ENCODE results near the gene BBS1.
"Not testable (repeated sequence)": the region's sequence is repeated elsewhere in the genome, so short reads cannot be mapped to it uniquely, and the experiment has no call there.

BBS1 gene

GRCh38 chr11:66529069-66529468, 18.6 kb downstream of the BBS1 start:
- DNase-seq, result no peak

DNA sequence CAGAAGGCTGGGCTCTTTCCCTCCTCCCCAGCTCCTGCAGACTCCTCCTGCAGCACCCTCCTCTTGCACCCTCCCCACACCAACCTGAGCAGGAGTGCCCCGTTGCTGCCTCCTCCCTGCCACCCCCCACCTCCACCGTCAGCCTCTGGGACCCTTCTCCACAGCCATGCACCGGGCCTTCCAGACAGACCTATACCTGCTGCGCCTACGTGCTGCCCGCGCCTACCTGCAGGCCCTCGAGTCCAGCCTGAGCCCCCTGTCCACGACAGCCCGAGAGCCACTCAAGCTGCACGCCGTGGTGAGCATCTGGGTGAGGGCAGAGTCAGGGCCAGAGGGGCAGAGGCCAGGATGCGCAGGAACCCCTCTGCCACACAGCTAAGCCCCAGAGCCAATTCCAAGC, 19.2 kb downstream of the BBS1 start:
- DNase-seq, result no peak

DNA sequence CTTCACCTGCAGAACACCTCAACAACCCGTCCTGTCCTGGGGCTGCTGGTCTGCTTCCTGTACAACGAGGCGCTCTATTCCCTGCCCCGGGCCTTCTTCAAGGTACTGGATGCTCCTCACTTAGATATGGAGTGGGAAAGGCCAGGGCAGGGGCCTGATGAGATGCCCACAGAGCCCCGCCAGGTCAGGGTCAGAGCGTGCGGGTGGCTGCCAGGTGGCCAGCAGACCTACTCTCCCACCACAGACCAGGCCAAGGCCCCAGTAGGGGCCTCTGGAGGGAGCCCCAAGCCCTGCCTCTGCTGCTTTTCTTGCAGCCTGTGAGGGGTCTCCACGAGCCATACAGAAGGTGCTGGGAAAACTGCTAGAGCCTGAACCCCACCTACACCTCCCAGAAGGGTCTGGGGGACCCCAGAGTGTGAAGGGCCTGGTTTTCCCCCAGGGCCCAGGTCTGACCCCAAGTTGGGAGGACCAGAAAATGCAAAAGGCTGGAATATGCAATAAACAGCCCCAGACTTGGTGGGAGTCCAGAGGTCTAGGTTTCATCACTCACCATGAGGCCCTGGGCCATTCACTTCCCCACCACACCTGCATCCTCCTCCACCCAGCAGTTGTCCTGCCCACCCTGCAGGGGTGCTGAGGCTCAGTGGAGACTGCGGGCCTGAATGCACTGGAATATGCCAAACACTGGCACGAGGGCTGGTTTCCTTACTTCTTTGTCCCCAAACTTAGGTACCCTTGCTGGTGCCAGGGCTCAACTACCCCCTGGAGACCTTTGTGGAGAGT, 20.7 kb downstream of the BBS1 start:
- DNase-seq, result no peak

- no peak for DNase-seq
These were observed 21.4 kb downstream of the BBS1 start for GRCh38 chr11:66531841-66532240.

GRCh38 chr11:66532784-66533183, 22.3 kb downstream of the BBS1 start:
- DNase-seq, result no peak

DNA sequence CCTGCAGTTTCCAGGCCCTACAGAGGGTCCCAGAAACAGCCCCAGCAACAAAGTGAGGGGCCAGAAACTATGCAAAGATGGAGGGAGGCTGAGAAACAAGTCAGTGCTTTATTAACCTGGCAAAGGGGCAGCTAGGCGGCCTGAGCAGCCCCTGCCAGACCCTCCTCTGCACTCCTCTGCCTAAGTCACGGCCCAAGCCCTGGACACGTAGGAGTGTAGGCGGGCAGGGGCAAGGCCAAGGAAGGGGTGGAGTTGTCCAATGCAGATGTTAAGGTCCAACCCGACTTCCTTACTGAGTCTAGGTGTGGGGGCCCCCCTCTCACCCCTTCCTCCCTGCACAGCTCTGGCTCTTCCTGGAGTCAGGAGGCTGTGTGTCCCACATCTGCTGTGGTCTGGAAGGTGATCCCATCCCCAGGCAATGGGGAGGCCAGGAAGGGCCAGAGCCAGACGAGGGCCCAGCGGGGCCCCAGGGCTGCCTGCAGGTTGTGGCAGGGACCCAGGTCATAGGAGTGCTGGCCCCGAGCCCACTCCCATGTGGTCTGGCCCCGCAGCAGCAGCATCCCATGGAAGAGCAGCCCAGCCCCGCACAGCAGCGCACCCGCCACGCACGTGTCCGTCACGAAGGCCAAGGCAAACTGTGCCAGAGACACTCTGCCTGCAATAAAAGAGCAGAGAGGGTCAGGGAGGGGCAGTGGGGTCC, 28.9 kb downstream of the BBS1 start:
- no peak for DNase-seq

- DNase-seq, result no peak
These were observed 29.4 kb downstream of the BBS1 start for GRCh38 chr11:66539870-66540213.

- DNase-seq, result not testable (repeated sequence)
These were observed 30.2 kb downstream of the BBS1 start for GRCh38 chr11:66540598-66540997.

DNA sequence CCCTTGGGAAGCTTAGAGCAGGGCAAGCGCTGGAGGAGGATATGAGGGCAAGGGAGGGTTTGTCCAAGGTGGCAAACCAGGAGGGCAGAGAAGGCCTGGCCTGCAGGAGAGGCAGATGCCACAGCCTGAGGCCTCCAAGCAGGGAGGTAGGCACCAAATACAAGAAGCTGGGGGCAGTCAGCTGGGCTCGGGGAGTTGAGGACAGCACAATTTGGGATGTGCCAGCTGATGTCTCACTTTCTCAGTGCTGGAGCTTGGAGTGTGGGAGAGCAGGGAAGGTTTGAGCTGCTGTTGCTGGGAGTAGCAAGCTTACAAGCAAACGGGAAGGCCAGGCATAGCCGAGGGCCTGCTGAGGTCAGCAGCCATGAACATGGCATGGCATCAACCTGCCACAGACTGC, 31.5 kb downstream of the BBS1 start:
- no peak for DNase-seq

DNA sequence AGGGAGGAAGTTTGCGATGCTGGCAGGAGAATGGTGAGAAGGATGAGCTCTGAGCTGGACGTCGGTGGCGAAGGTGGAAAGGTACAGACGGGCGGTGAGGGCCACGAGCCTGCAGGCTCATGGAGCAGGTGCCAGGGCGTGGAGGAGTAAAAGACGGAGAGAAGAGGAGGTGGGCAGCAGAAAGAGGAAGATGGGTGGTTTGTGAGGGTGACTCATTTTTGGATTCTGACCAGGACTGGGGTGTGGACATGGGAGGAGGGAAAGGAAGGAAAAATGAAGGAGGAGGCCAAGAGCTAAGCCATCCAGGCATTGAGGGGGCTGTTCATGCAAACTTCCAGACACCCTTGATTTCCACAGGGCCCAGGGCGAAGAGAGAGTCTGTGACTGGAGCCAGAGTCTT, 31.9 kb downstream of the BBS1 start:
- DNase-seq, result no peak

DNA sequence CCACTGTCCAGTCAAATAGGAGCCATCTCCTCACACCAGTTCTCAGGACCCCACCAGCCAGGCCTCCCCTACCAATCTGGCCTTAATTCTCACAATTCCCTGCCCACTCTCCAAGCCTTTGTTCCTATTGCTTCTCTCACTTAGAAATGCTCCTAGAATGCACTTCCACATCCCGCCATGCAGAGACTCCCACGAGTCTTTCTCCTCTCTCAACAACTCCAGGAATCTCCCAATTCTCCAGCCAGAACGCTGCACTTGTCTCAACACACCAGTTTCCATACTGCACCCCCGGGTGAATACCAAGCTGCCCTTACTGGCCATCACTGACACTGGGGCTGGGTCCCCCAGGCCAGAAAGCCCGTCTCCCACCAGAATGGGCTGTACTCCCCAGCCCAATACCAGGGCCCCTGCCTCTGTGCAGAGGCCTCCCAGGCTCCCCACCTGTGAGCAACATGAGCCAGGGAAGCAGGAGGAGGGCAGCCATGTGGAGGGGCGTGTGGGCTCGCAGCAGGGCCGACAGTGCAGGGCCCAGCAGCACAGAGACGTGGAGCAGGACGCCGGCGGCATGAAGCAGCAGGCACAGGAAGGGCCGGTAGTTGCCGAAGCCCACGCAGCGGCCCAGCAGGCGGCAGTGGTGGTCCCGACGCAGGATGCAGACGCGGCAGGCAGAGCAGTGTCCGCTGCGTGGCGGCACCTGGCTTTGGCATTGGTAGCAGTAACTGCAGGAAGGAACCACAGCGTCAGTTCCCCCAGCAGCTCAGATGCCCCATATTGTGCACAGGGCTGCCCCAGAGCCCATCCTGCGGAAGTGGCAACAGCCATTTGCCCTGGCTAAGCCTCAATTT, 33.0 kb downstream of the BBS1 start:
- peak; percentile 56 for DNase-seq

DNA sequence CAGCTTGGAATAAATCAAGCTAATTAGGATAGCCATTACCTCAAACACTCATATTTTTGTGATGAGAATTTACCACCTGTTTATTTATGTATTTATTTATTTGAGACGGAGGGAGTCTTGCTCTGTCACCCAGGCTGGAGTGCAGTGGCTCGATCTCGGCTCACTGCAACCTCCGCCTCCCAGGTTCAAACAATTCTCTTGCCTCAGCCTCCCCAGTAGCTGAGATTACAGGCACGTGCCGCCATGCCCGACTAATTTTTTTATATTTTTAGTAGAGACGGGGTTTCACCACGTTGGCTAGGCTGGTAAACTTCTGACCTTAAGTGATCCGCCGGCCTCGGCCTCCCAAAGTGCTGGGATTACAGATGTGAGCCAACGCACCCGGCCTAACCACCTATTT, 34.5 kb downstream of the BBS1 start:
- not testable (repeated sequence) for DNase-seq

DNA sequence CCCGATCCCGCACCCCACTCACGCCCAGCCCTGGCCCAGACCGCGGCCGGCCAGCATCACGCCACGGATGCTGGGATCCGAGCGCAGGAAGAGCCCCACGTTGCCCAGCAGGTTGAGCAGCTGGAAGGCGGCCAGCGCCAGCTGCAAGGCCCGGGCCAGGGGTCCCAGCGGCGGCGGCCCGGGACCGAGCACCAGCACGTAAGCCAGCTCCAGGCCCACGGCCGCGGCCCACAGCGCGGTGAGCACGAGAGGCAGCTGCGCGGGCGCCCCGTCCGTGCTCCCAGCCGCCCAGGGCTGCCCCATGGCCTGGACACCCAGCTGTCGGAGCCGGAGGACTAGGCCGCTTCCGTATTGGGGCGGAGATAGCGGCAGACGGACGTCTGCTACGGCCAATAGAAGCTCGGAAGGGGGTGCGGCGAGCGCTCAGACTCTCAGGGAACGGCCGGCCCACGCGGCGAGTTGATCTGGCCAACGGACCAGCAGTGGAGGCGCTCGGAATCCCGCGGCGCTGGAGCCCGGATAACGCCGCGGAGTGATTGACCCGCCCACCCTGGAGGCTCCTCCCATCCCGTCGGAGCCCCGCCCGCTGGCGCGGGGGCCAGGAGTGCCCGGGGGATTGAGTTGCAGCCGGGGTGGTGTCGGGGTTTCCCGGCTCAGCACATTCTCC, 35.4 kb downstream of the BBS1 start, which contains the start of gene ZDHHC24:
TSS of gene ZDHHC24 (minus strand) at position 348 of the 667 bp plus-strand sequence. CDS start at position 303, 45 bp downstream.
- peak; percentile 92 for DNase-seq

GRCh38 chr11:66546368-66546965, 36.0 kb downstream of the BBS1 start, which contains the start of gene ACTN3:
TSS of gene ACTN3 (plus strand) at chr11:66546903. CDS start at chr11:66546938, 35 bp downstream.
- no peak for DNase-seq

GRCh38 chr11:66546966-66547661, 36.7 kb downstream of the BBS1 start:
- DNase-seq, result no peak

DNA sequence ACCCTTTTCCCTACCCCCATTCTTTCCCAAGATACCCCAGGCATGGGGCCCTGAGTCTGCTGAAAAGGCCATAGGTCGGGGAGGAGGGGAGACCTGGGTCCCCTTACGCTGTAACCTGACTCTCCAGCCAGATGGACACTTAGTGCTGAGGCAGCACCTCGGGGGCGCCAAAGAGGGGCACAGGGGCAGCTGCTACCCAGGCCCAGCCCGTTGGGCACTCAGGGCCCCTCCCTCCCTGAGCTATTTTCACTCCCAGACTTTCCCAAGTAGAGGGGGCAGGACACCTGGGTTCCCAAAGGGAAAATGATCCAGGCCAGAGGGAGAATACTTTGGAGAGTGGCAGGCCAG, 37.2 kb downstream of the BBS1 start:
- no peak for DNase-seq

- DNase-seq, result no peak
These were observed 37.6 kb downstream of the BBS1 start for GRCh38 chr11:66548041-66548440.

DNA sequence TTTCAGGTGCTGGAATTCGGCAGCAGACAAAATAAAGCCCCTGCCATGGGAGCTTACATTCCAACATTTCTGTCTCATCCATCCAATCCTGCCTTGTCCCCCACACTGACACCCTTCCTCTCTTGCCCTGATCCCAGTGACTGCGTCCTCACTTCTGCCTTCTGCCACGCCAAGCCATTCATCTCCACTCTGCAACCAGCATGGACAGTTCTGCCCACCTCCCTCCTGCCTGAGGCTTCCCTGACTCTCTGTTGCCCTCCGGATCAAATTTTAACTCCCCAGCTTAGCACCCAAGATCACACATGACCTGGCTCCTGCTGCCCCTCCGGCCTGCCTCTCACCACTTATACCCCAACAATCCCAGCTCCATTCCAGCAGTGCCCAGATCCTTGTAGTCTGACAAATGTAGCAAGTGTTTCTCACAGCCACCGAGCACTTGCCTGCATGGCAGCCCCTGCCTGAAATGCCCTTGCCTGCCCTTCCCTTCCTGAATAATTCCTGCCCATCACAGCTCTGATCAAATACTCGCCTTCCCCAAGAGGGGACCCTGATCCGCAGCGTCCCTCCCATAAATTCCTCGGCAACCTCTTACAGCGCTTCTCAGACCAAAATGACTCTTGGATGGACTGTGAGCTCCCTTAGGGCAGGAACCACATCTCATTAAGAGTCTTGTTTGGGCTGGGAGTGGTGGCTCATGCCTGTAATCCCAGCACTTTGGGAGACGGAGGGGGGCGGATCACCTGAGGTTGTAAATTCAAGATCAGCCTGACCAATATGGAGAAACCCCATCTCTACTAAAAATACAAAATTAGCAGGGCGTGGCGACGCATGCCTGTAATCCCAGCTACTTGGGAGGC, 38.6 kb downstream of the BBS1 start:
- no peak for DNase-seq

GRCh38 chr11:66549696-66550095, 39.3 kb downstream of the BBS1 start:
- DNase-seq, result no peak

GRCh38 chr11:66550887-66551286, 40.5 kb downstream of the BBS1 start:
- no peak for DNase-seq

GRCh38 chr11:66554602-66555001, 44.2 kb downstream of the BBS1 start:
- no peak for DNase-seq

Data from stimulated activated CD4-positive, alpha-beta T cell treated with anti-CD3 and anti-CD28 coated beads, Interleukin-1b, Interleukin-23, amount 100 ng/mL, for 48 hours (primary cell).